OCI-LY7 (cell line): ENCODE data around the gene CXCL11. TPM values are rescaled to one million over a fixed set of nuclear protein-coding genes. Genes with fewer than 3 reads are reported as not detected.

ENCODE experiments used
- BruUV-seq: library from RNA; stranded (reverse); fragments of 400-500 nt; replicated peaks from 2 replicates; lab custom pipeline; 2021; lab: Mats Ljungman, UMichigan
- CTCF ChIA-PET: fragments of 300-600 bp; sonication (Branson Sonifier 250); formaldehyde crosslinking; loops from one replicate; lab custom pipeline; 2022; ENCODE audit warnings: antibody characterized with exemption; ENCODE audit not compliant: unreplicated experiment; lab: Charles Lee
- POLR2A ChIA-PET: fragments of 300-600 bp; sonication (Branson Sonifier 250); formaldehyde crosslinking; loops from one replicate; lab custom pipeline; 2022; ENCODE audit warnings: antibody characterized with exemption; lab: Charles Lee
- DNase-seq: peaks from one replicate; pipeline ENCODE4 v3.0.0-alpha.2; 2015; ENCODE audit warnings: low spot score
- H2AFZ ChIP-seq: fragments of 200-600 bp; sonication (generic), shearing (Covaris generic); 2 replicates; pipeline ENCODE4 v1.6.1; 2014; ENCODE audit warnings: mild to moderate bottlenecking, antibody characterized with exemption, low read length, moderate library complexity
- H3K27ac ChIP-seq: fragments of 200-600 bp; sonication (generic); 2 replicates; pipeline ENCODE4 v1.5.1; 2014; ENCODE audit warnings: mixed run types, low read depth, mild to moderate bottlenecking, moderate library complexity, low read length, inconsistent platforms; ENCODE audit not compliant: poor library complexity, severe bottlenecking
- H3K36me3 ChIP-seq: fragments of 200-600 bp; sonication (generic); 2 replicates; pipeline ENCODE4 v1.6.1; 2014; ENCODE audit warnings: mild to moderate bottlenecking, antibody characterized with exemption, low read length, moderate library complexity, mixed read lengths; ENCODE audit not compliant: insufficient read depth
- H3K4me1 ChIP-seq: fragments of 200-600 bp; sonication (generic); 2 replicates; pipeline ENCODE4 v1.5.1; 2014; ENCODE audit warnings: mild to moderate bottlenecking, low read length; ENCODE audit not compliant: insufficient read depth, poor library complexity, severe bottlenecking
- H3K4me2 ChIP-seq: fragments of 200-600 bp; sonication (generic); 2 replicates; pipeline ENCODE4 v1.6.1; 2014; ENCODE audit warnings: mild to moderate bottlenecking, low read length
- H3K4me3 ChIP-seq: fragments of 200-600 bp; sonication (generic); 2 replicates; pipeline ENCODE4 v1.5.1; 2014; ENCODE audit warnings: mild to moderate bottlenecking, low read depth, low read length; ENCODE audit not compliant: poor library complexity, severe bottlenecking
- H3K79me2 ChIP-seq: fragments of 200-600 bp; sonication (generic); 2 replicates; pipeline ENCODE4 v1.6.1; 2016; ENCODE audit warnings: low read depth, mild to moderate bottlenecking, low read length, moderate library complexity, mixed read lengths; ENCODE audit not compliant: insufficient read depth
- H3K9me2 ChIP-seq: fragments of 200-600 bp; sonication (generic); 2 replicates; pipeline ENCODE4 v1.6.1; 2016; ENCODE audit warnings: mild to moderate bottlenecking, low read length, mixed read lengths; ENCODE audit not compliant: insufficient read depth
- H3K9me3 ChIP-seq: fragments of 200-600 bp; sonication (generic); 2 replicates; pipeline ENCODE4 v1.6.1; 2014; ENCODE audit warnings: mild to moderate bottlenecking, mixed run types, low read length, mixed read lengths
- H4K20me1 ChIP-seq: fragments of 200-600 bp; sonication (generic); 2 replicates; pipeline ENCODE4 v1.6.1; 2014; ENCODE audit warnings: mild to moderate bottlenecking, antibody characterized with exemption, low read length, moderate library complexity, mixed read lengths; ENCODE audit not compliant: insufficient read depth
- EZH2phosphoT487 ChIP-seq: fragments of 200-600 bp; sonication (generic); IDR thresholded peaks from 2 replicates; pipeline ENCODE4 v1.6.1; 2018; ENCODE audit warnings: low read depth, borderline replicate concordance, mild to moderate bottlenecking, mixed run types, antibody characterized with exemption, low read length, moderate library complexity, mixed read lengths
- intact Hi-C: fragments of 100-400 bp; cut with micrococcal nuclease; formaldehyde crosslinking; loops from one replicate; pipeline ENCODE4 v1.10.0; 2022; ENCODE audit not compliant: unreplicated experiment
- total RNA-seq, 2 experiments: library from RNA; depleted of rRNA in 1 of 2; stranded (reverse); fragments of >200 nt in 1 of 2; shearing (Covaris generic) in 1 of 2; gene quantifications; 2 replicates each; pipeline ENCODE4 v1.2.3, GENCODE V29; 2014 to 2022
- TF ChIP-seq, protein P1 (sequence below): fragments of 200-600 bp; sonication (generic); conservative IDR thresholded peaks from 2 replicates; pipeline ENCODE4 v1.5.1; 2014; ENCODE audit warnings: mild to moderate bottlenecking, antibody characterized with exemption, low read length, moderate library complexity, mixed read lengths

The CXCL11 gene
- total RNA-seq, 2 experiments from 2014 or later = 0.40 TPM; not detected in 1

DNA sequence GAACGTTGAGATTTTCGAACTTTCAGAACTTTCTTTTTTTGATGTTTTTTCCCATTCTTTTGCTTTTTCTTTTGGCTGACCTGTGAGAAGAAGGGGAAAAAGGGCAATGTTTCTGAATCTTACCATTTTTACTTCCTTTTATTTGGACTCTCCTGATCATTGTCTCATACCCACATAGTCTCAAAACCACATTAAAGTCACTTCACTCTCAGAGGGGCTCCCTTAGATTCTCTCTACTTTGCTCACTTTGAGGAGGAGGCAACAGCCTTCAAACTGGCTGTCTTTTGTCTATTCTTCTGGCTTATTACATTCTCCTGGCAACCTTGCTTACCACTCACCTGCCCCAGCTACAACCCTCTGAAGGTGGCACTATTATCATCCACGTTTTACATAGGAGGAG lies 32.2 kb downstream of the CXCL11 start:
- Histone ChIP-seq H3K9me3 (no peaks in the 10 kb centered on the region), H3K4me3 (no peak overlapping the region), H3K4me1 (no peaks in the 10 kb centered on the region), H3K4me2 (no peak overlapping the region), H3K36me3 (no peaks in the 10 kb centered on the region), H3K27ac (no peak overlapping the region), H2AFZ (no peak overlapping the region), H4K20me1 (no peaks in the 10 kb centered on the region), H3K9me2 (no peaks in the 10 kb centered on the region), H3K79me2 (no peaks in the 10 kb centered on the region)
- ChIA-PET CTCF (no interaction called here), POLR2A (no interaction called here)
- TF ChIP-seq EZH2phosphoT487 = no peak
- TF ChIP-seq, protein P1, sequence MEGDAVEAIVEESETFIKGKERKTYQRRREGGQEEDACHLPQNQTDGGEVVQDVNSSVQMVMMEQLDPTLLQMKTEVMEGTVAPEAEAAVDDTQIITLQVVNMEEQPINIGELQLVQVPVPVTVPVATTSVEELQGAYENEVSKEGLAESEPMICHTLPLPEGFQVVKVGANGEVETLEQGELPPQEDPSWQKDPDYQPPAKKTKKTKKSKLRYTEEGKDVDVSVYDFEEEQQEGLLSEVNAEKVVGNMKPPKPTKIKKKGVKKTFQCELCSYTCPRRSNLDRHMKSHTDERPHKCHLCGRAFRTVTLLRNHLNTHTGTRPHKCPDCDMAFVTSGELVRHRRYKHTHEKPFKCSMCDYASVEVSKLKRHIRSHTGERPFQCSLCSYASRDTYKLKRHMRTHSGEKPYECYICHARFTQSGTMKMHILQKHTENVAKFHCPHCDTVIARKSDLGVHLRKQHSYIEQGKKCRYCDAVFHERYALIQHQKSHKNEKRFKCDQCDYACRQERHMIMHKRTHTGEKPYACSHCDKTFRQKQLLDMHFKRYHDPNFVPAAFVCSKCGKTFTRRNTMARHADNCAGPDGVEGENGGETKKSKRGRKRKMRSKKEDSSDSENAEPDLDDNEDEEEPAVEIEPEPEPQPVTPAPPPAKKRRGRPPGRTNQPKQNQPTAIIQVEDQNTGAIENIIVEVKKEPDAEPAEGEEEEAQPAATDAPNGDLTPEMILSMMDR = no peak
- intact Hi-C loops = no loop called here
- no peak for DNase-seq
- no TSS peak for BruUV-seq

DNA sequence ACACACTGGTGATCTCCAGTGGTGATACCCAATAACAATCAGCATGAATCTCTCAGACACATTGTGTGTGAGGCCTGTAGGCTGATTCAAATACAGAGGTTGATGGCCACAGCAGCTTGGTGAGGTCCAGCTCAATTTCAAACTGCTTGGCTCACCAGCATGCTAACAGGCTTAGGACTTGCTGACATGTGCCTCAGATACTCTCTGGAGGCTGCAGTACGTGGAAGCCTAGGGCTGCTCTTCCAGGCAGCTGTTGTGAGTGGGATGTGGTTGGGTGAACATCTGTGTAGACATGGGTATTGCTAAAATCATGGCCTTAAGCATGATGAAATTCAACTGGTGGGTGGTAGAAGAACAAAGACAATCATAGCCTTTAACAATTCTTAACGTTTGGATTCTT lies 32.8 kb downstream of the CXCL11 start:
- intact Hi-C loops = no loop called here
- ChIA-PET POLR2A (no interaction called here), CTCF (no interaction called here)
- no TSS peak for BruUV-seq
- no peak for DNase-seq
- Histone ChIP-seq H3K36me3 (no peaks in the 10 kb centered on the region), H3K9me2 (no peaks in the 10 kb centered on the region), H3K27ac (no peak overlapping the region), H3K9me3 (no peaks in the 10 kb centered on the region), H2AFZ (no peak overlapping the region), H4K20me1 (no peaks in the 10 kb centered on the region), H3K4me1 (no peaks in the 10 kb centered on the region), H3K4me3 (no peak overlapping the region), H3K79me2 (no peaks in the 10 kb centered on the region), H3K4me2 (no peak overlapping the region)
- TF ChIP-seq, protein P1 = no peak
- TF ChIP-seq EZH2phosphoT487 = no peak

DNA sequence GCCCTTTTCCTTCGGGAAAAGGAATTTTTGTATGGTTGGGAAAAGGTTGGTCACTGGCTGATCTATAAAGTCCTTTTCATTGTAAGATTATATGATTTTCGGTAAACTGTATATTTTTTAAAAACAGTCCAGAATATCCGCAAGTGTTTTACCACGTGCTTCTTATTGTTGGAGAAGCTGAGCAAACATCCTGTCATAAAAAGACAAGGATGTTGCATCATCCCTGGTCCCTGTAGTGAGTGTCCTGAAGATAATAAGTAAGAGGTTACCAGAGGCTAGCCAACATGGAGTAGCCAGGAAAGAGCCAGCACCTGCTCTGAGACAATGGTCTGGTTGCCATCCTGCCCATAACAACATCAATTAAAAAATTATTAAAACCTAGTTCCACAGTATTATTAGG lies 33.7 kb downstream of the CXCL11 start:
- ChIA-PET CTCF (no interaction called here), POLR2A (no interaction called here)
- no peak for DNase-seq
- BruUV-seq = no TSS peak
- Histone ChIP-seq H3K4me2 (no peak overlapping the region), H4K20me1 (no peaks in the 10 kb centered on the region), H3K4me1 (no peaks in the 10 kb centered on the region), H3K9me2 (no peaks in the 10 kb centered on the region), H3K36me3 (no peaks in the 10 kb centered on the region), H2AFZ (no peak overlapping the region), H3K27ac (no peak overlapping the region), H3K9me3 (no peaks in the 10 kb centered on the region), H3K4me3 (no peak overlapping the region), H3K79me2 (no peaks in the 10 kb centered on the region)
- TF ChIP-seq EZH2phosphoT487 = no peak
- TF ChIP-seq, protein P1 = no peak
- intact Hi-C loops = no loop called here
